GM12872 (cell line): ENCODE results near the gene C7orf25.

ENCODE experiments used
- TF ChIP-seq, protein P1 (sequence below): IDR thresholded peaks from 3 replicates; pipeline ENCODE4 v1.5.1; 2011; ENCODE audit warnings: low read depth, mild to moderate bottlenecking, low read length, moderate library complexity; ENCODE audit not compliant: insufficient read depth

The C7orf25 gene

DNA sequence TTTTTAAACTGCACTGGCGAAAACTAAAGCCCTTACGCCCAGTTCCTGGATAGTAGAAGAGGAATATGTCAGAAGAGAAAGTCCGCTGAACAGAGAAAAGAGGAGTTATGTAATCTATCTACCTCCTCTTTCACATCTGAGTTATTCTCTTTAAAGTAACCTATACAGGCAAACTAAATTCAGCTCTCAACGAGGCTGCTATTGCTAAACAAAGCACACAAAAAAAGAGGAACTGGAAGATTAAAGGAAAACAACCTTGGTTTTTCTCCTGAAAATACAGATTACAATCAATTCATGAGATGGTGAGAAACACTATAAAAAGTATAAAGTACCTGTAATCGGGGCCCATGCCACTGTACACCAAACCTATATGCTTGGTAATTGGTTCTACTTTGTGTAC lies 14.3 kb upstream of the C7orf25 start:
- TF ChIP-seq, protein P1, sequence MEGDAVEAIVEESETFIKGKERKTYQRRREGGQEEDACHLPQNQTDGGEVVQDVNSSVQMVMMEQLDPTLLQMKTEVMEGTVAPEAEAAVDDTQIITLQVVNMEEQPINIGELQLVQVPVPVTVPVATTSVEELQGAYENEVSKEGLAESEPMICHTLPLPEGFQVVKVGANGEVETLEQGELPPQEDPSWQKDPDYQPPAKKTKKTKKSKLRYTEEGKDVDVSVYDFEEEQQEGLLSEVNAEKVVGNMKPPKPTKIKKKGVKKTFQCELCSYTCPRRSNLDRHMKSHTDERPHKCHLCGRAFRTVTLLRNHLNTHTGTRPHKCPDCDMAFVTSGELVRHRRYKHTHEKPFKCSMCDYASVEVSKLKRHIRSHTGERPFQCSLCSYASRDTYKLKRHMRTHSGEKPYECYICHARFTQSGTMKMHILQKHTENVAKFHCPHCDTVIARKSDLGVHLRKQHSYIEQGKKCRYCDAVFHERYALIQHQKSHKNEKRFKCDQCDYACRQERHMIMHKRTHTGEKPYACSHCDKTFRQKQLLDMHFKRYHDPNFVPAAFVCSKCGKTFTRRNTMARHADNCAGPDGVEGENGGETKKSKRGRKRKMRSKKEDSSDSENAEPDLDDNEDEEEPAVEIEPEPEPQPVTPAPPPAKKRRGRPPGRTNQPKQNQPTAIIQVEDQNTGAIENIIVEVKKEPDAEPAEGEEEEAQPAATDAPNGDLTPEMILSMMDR = no peak

DNA sequence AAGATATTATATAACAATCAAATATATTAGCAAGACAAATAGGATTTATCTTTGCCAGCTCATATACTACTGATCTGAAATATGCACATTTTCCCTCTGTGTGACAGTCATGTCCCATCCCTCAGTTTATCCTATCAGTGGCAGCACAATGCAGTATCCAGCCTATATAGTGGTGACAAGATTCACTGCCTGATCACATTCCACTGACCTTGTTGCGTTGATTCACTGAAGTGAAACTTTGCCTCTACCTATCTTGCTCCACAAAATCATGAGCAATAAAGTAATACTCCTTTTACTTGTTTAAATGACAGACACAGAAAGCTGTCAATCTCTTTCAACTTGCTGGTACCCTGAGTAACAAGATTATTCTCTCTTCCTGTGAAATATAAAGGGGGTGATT lies 13.8 kb upstream of the C7orf25 start:
- TF ChIP-seq, protein P1 = no peak

DNA sequence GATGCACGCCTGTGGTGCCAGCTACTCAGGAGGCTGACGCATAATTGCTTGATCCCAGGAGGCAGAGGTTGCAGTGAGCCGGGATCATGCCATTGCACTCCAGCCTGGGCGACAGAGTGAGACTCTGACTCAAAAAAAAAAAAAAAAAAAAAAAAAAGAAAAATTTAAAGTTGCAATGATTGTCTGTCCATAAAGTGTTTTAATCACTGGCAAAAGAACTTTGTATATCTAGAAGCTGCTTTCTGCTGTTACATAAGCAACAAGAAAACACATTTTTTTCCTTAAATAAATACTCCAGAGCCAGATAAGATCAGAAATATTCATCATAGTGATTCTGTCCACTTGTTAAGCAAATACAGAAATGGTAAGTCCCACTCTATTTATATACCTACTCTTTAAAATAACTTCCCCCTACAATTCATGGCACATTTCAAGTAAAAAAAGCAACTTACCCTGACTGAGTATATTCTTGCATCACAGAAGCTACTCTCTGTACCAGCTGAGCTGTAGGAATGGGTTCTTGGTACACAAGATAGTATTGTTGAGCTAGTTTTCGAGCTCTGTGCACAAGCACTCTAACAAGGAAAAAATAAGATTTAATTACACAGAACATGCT lies 12.5 kb upstream of the C7orf25 start:
- TF ChIP-seq, protein P1 = no peak

DNA sequence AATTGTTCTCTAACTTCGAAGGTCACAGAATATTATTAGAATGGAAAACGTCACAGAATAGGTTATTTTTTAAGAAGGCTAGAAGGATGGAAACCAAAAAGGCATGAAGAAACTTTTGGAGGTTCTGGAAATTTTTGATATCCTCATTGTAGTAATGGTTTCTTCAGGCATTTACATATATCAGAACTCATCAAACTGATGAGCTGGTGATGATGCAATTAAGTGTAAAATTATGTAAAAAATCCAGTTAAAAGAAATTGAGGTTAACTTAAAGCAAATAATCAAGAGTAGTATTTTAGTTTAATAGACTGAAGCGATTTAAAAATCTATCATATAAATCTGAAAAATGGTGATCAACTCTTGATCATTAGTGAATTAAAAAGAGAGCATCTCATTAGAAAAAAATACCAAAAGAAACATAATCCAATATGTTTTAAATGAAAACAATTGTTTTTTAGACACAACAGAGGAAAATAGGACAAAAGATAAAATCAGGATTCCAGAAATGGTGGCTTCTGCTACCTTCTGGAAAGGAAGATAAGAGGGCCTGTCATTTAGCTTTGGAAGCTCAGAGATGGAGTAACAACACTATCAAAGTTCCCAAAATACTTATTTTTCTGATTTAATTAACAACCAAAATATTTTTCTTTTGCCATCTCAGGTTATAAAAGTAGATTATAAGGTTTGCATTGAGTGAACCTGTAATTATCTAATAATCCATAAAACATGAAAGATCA lies 10.3 kb upstream of the C7orf25 start:
- TF ChIP-seq, protein P1 = no peak

DNA sequence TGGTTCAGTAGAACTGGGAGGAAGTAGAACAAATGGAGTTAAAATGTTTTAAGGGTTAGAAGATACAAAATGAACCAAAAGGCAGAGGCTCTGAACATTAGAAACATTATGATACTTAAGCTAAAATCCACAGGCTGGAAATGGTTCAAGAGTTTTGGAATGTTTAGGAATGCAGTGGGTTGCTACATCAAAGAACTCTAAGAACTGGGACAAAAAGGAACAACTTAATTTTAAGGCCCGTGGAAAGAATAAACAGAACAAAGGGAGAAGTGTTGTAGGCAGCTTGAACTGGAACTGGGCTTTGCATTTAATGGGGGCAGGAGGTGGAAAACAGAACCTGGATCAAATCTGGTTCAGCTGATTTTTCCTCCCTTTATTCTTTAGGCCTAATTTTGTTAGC lies 3.5 kb upstream of the C7orf25 start:
- TF ChIP-seq, protein P1 = no peak

DNA sequence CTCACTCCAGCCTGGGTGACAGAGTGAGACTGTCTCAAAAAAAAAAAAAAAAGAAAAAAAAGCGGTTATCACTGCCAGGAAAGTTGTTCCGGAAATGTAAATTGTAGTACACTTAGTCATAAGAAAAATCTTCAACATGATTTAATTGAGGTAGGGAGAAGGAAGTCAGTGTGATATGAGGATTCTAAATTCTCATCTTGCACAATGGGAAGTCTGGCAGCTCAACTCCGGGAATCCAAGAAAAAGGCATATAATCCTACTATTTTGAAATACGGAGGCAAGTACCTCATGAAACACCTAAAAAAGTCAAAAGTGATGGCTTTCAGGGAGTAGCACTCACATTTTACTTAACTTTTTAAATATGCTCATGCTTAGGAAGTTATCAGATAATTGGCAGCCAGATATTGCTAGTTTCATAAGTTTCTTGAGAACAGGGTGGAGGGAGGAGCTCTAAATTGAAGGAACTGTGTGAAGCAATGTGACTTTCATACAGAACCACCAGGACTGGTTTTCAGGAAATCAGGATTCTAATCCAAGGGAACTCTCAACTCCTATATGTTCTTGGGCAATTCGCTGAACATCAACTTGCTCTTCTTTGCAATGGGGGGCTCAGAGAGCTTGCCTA lies 2.7 kb upstream of the C7orf25 start:
- TF ChIP-seq, protein P1 = no peak

DNA sequence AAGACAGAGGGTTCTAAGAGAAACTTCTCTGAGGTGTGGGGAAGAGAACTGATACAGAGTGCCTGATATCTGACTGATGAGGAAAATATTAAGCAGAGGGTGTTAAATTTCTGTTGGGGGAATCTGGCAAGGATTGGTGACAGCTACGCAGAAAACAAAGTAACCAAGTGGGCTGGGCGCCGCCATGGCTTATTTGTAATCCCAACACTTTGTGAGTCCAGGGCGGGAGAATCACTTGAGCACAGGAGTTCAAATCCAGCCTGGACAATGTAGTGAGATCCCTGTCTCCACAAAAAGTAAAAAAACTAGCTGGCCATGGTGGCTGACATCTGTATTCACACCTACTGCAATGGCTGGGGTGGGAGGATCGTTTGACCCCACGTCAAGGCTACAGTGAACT lies 2.1 kb upstream of the C7orf25 start:
- TF ChIP-seq, protein P1 = no peak
